T47D (cell line): Measurements from ENCODE around the gene DPF3.

Source experiments
- DNase-seq, 2 experiments: peaks; one replicate each; pipeline versions ENCODE4 v3.0.0 to v3.0.0-alpha.2; 2011 to 2012; ENCODE audit warnings: low read depth in 1 of 2, low spot score in 1 of 2
- JUND ChIP-seq: IDR thresholded peaks from 2 replicates; pipeline ENCODE4 v1.6.1; 2012; ENCODE audit warnings: low read depth
- in situ Hi-C: cut with HindIII; loops from 2 replicates; pipeline ENCODE4 v1.10.0; 2016; ENCODE audit warnings: low sequenced_read_pairs, low pct_unique_long_range_greater_than_20kb

The DPF3 gene

GRCh38 chr14:72920008-72920407 lies 26.1 kb upstream of the DPF3 start:
- no peak for TF ChIP-seq JUND
- DNase-seq, result peak in 1 of 2 experiments; percentile 13
- in situ Hi-C loops, result no loop called here

- in situ Hi-C loops, result no loop called here
- TF ChIP-seq JUND, result no peak
- DNase-seq, result no peak
Measured at GRCh38 chr14:72917094-72917802, 23.3 kb upstream of the DPF3 start.

- in situ Hi-C loops, result no loop called here
- no peak for DNase-seq
- TF ChIP-seq JUND, result no peak
Measured at GRCh38 chr14:72916174-72916573, 22.3 kb upstream of the DPF3 start.

GRCh38 chr14:72913809-72914208 lies 19.9 kb upstream of the DPF3 start:
- no peak for DNase-seq
- in situ Hi-C loops, result no loop called here
- TF ChIP-seq JUND, result no peak

- no peak for TF ChIP-seq JUND
- DNase-seq, result no peak
- in situ Hi-C loops, result no loop called here
Measured at GRCh38 chr14:72909163-72909562, 15.3 kb upstream of the DPF3 start.

GRCh38 chr14:72907886-72908285 lies 14.0 kb upstream of the DPF3 start:
- in situ Hi-C loops, result no loop called here
- no peak for TF ChIP-seq JUND
- DNase-seq, result no peak

- in situ Hi-C loops, result no loop called here
- TF ChIP-seq JUND, result no peak
- no peak for DNase-seq
Measured at GRCh38 chr14:72906879-72907278, 13.0 kb upstream of the DPF3 start.

GRCh38 chr14:72906316-72906715 lies 12.4 kb upstream of the DPF3 start:
- in situ Hi-C loops, result no loop called here
- DNase-seq, result no peak
- no peak for TF ChIP-seq JUND

GRCh38 chr14:72904840-72905561 lies 11.1 kb upstream of the DPF3 start:
- no peak for TF ChIP-seq JUND
- in situ Hi-C loops, result no loop called here
- peak; percentile 51 to 87 for DNase-seq

GRCh38 chr14:72904218-72904617 lies 10.3 kb upstream of the DPF3 start:
- no peak for TF ChIP-seq JUND
- in situ Hi-C loops, result no loop called here
- DNase-seq, result no peak

GRCh38 chr14:72903716-72904115 lies 9.8 kb upstream of the DPF3 start:
- no peak for DNase-seq
- TF ChIP-seq JUND, result no peak
- in situ Hi-C loops, result no loop called here

GRCh38 chr14:72902801-72903530 lies 9.1 kb upstream of the DPF3 start:
- in situ Hi-C loops, result no loop called here
- DNase-seq, result no peak
- TF ChIP-seq JUND, result no peak

- no peak for DNase-seq
- in situ Hi-C loops, result no loop called here
- TF ChIP-seq JUND, result no peak
Measured at GRCh38 chr14:72901361-72901760, 7.5 kb upstream of the DPF3 start.
